HL-60 (cell line): ENCODE data around the gene SLC11A2.

ENCODE experiments used
- DNase-seq, 2 experiments: peaks; one replicate each; pipeline ENCODE4 v3.0.0-alpha.2; 2010 to 2020; ENCODE audit warnings: low read depth in 1 of 2, low spot score in 1 of 2
- H3K27ac ChIP-seq: fragments of 250-450 bp; sonication (Bioruptor Pico); replicated peaks from 2 replicates; pipeline ENCODE4 v1.5.1; 2020; ENCODE audit warnings: mild to moderate bottlenecking, moderate library complexity
- H3K27me3 ChIP-seq: fragments of 250-450 bp; sonication (Bioruptor Pico); 2 replicates; pipeline ENCODE4 v1.5.1; 2021; ENCODE audit warnings: mild to moderate bottlenecking, moderate library complexity; ENCODE audit not compliant: insufficient read depth, poor library complexity, severe bottlenecking
- H3K4me3 ChIP-seq: replicated peaks from 2 replicates; pipeline ENCODE4 v1.5.1; 2011; ENCODE audit warnings: mild to moderate bottlenecking, control low read depth, low read length; ENCODE audit not compliant: insufficient read depth
- CTCF ChIP-seq: IDR thresholded peaks from one replicate; pipeline ENCODE4 v1.5.1; 2011; ENCODE audit warnings: low read length, control low read depth, inconsistent platforms; ENCODE audit not compliant: insufficient read depth
- GABPA ChIP-seq: IDR thresholded peaks from 2 replicates; pipeline ENCODE4 v1.6.1; 2012; ENCODE audit warnings: low read depth
- POLR2AphosphoS5 ChIP-seq: IDR thresholded peaks from 2 replicates; pipeline ENCODE4 v1.6.1; 2012; ENCODE audit warnings: low read depth
- REST ChIP-seq: IDR thresholded peaks from 2 replicates; pipeline ENCODE4 v1.6.1; 2012; ENCODE audit warnings: low read depth; ENCODE audit not compliant: insufficient replicate concordance
- SPI1 ChIP-seq: IDR thresholded peaks from 2 replicates; pipeline ENCODE4 v1.6.1; 2012; ENCODE audit warnings: low read depth, mild to moderate bottlenecking, borderline replicate concordance

Gene SLC11A2

GRCh38 chr12:51005671-51006070 lies 20.5 kb downstream of the SLC11A2 start:
- Histone ChIP-seq H3K27ac (no peak overlapping the region), H3K27me3 (no peaks in the 10 kb centered on the region), H3K4me3 (no peak overlapping the region)
- TF ChIP-seq SPI1 (no peak), REST (no peak), POLR2AphosphoS5 (no peak), GABPA (no peak), CTCF (no peak)
- no peak for DNase-seq

- no peak for TF ChIP-seq POLR2AphosphoS5
- TF ChIP-seq CTCF, result no peak
- no peak for TF ChIP-seq REST
- no peak for TF ChIP-seq SPI1
- no peak for TF ChIP-seq GABPA
- Histone ChIP-seq H3K27me3 (no peaks in the 10 kb centered on the region), H3K27ac (no peak overlapping the region)
Observed at GRCh38 chr12:51005030-51005429, 21.2 kb downstream of the SLC11A2 start.

GRCh38 chr12:51004504-51004903 lies 21.7 kb downstream of the SLC11A2 start:
- H3K4me3 ChIP-seq, result no peak overlapping the region
- no peaks in the 10 kb centered on the region for H3K27me3 ChIP-seq
- H3K27ac ChIP-seq, result no peak overlapping the region
- TF ChIP-seq GABPA (no peak), POLR2AphosphoS5 (no peak), SPI1 (no peak), REST (no peak), CTCF (no peak)
- DNase-seq, result no peak

More at GRCh38 chr12:51005030-51005429, 21.2 kb downstream of the SLC11A2 start:
- DNase-seq, result no peak
- H3K4me3 ChIP-seq, result no peak overlapping the region
